CD4-positive, alpha-beta T cell treated with Interleukin-15 for 1 hour (primary cell): ENCODE results near the gene GSTCD.

Source experiments
- DNase-seq: peaks from one replicate; pipeline ENCODE4 v3.0.0-alpha.2; 2020

GSTCD gene

GRCh38 chr4:105895583-105896460 is 187.2 kb downstream of the GSTCD start:
- no peak for DNase-seq

- no peak for DNase-seq
Observed at GRCh38 chr4:105896461-105896942, 187.9 kb downstream of the GSTCD start.
